Stimulated activated CD4-positive, alpha-beta T cell treated with anti-CD3 and anti-CD28 coated beads, Interleukin-15, amount 100 ng/mL, for 24 hours (primary cell): ENCODE data around the gene TMEM221.

Experiments used
- DNase-seq: peaks from one replicate; pipeline ENCODE4 v3.0.0-alpha.2; 2020

Gene TMEM221

GRCh38 chr19:17471410-17472125 lies 23.1 kb upstream of the TMEM221 start:
- no peak for DNase-seq

GRCh38 chr19:17470068-17470841 lies 21.8 kb upstream of the TMEM221 start, which contains the start of gene SLC27A1:
TSS of gene SLC27A1 (plus strand) at chr19:17470524. CDS start at chr19:17470541, 17 bp downstream.
- DNase-seq = peak; percentile 96

- peak; percentile 93 for DNase-seq
Measured at GRCh38 chr19:17469481-17470067, 21.1 kb upstream of the TMEM221 start.

- no peak for DNase-seq
Measured at GRCh38 chr19:17469092-17469480, 20.6 kb upstream of the TMEM221 start.

- no peak for DNase-seq
Measured at GRCh38 chr19:17468302-17469091, 20.0 kb upstream of the TMEM221 start.

- no peak for DNase-seq
Measured at GRCh38 chr19:17467471-17468301, 19.2 kb upstream of the TMEM221 start.

GRCh38 chr19:17466487-17466850 lies 18.0 kb upstream of the TMEM221 start:
- DNase-seq = no peak

- DNase-seq = no peak
Measured at GRCh38 chr19:17460372-17461230, 12.1 kb upstream of the TMEM221 start, which contains the start of gene NXNL1. TSS of gene NXNL1 (minus strand) at chr19:17460926. CDS start at chr19:17460869, 57 bp downstream.

GRCh38 chr19:17458970-17459369 lies 10.5 kb upstream of the TMEM221 start:
- DNase-seq = no peak

- no peak for DNase-seq
Measured at GRCh38 chr19:17457616-17458015, 9.1 kb upstream of the TMEM221 start.

GRCh38 chr19:17456127-17456526 lies 7.7 kb upstream of the TMEM221 start:
- DNase-seq = no peak

- DNase-seq = no peak
Measured at GRCh38 chr19:17455308-17456123, 7.0 kb upstream of the TMEM221 start.

- DNase-seq = no peak
Measured at GRCh38 chr19:17454576-17455071, 6.2 kb upstream of the TMEM221 start.

- no peak for DNase-seq
Measured at GRCh38 chr19:17451820-17452219, 3.4 kb upstream of the TMEM221 start.

- peak; percentile 73 for DNase-seq
Measured at GRCh38 chr19:17450264-17451075, 2.0 kb upstream of the TMEM221 start.

- DNase-seq = no peak
Measured at GRCh38 chr19:17447704-17448130, 751 bp downstream of the TMEM221 start.

- DNase-seq = no peak
Measured at GRCh38 chr19:17445526-17446165, 2.8 kb downstream of the TMEM221 start.

GRCh38 chr19:17441241-17442021 lies 7.0 kb downstream of the TMEM221 start:
- peak; percentile 27 for DNase-seq
